Muscle of arm (tissue), 12 donors: ENCODE measurements around the gene WRAP53. TPM values are rescaled to one million over a fixed set of nuclear protein-coding genes. Genes with fewer than 3 reads are reported as not detected.

Experiments used
- DNase-seq: peaks from one replicate; pipeline ENCODE4 v3.0.0-alpha.2; 2013
- polyA plus RNA-seq, 12 donors: library from polyadenylated mRNA; unstranded; fragments of 120-200 nt; gene quantifications; one replicate each; pipeline ENCODE4 v1.2.1, GENCODE V29; 2013; ENCODE audit not compliant: insufficient read length in 12 of 12

The WRAP53 gene
- polyA plus RNA-seq, 12 donors = 5.1 to 9.9 (median 7.5) TPM; not detected in 1

- no peak for DNase-seq
Observed at GRCh38 chr17:7707446-7707845, 19.2 kb downstream of the WRAP53 start.

GRCh38 chr17:7707858-7708750 lies 19.8 kb downstream of the WRAP53 start:
- DNase-seq = no peak

GRCh38 chr17:7709031-7709430 lies 20.8 kb downstream of the WRAP53 start:
- no peak for DNase-seq

GRCh38 chr17:7710301-7710700 lies 22.0 kb downstream of the WRAP53 start:
- DNase-seq = no peak

GRCh38 chr17:7711051-7711755 lies 22.9 kb downstream of the WRAP53 start:
- no peak for DNase-seq

- no peak for DNase-seq
Observed at GRCh38 chr17:7712111-7712771, 24.0 kb downstream of the WRAP53 start.

GRCh38 chr17:7713782-7714181 lies 25.5 kb downstream of the WRAP53 start:
- no peak for DNase-seq

- no peak for DNase-seq
Observed at GRCh38 chr17:7714721-7715594, 26.7 kb downstream of the WRAP53 start.

- no peak for DNase-seq
Observed at GRCh38 chr17:7715936-7716886, 27.9 kb downstream of the WRAP53 start.

- peak; percentile 87 for DNase-seq
Observed at GRCh38 chr17:7716901-7717755, 28.9 kb downstream of the WRAP53 start, which contains the start of gene DNAH2. TSS of gene DNAH2 (plus strand) at chr17:7717744. CDS start at chr17:7719735, 1,991 bp downstream.

GRCh38 chr17:7717756-7718350 lies 29.6 kb downstream of the WRAP53 start:
- DNase-seq = no peak

GRCh38 chr17:7719661-7720060 lies 31.4 kb downstream of the WRAP53 start:
- DNase-seq = no peak

GRCh38 chr17:7720125-7720524 lies 31.8 kb downstream of the WRAP53 start:
- DNase-seq = no peak

GRCh38 chr17:7721612-7722011 lies 33.3 kb downstream of the WRAP53 start:
- DNase-seq = no peak

GRCh38 chr17:7727886-7728285 lies 39.6 kb downstream of the WRAP53 start:
- DNase-seq = no peak

- no peak for DNase-seq
Observed at GRCh38 chr17:7729816-7730215, 41.5 kb downstream of the WRAP53 start.

- no peak for DNase-seq
Observed at GRCh38 chr17:7732981-7733539, 44.8 kb downstream of the WRAP53 start.

GRCh38 chr17:7737601-7738000 lies 49.3 kb downstream of the WRAP53 start:
- DNase-seq = no peak
